GM12874 (cell line): Measurements from ENCODE around the gene ARHGAP27.

Source experiments
- TF ChIP-seq, protein P1 (sequence below): IDR thresholded peaks from 2 replicates; pipeline ENCODE4 v1.5.1; 2011; ENCODE audit warnings: low read depth, mild to moderate bottlenecking, control low read depth, low read length, moderate library complexity; ENCODE audit not compliant: insufficient read depth

The ARHGAP27 gene

DNA sequence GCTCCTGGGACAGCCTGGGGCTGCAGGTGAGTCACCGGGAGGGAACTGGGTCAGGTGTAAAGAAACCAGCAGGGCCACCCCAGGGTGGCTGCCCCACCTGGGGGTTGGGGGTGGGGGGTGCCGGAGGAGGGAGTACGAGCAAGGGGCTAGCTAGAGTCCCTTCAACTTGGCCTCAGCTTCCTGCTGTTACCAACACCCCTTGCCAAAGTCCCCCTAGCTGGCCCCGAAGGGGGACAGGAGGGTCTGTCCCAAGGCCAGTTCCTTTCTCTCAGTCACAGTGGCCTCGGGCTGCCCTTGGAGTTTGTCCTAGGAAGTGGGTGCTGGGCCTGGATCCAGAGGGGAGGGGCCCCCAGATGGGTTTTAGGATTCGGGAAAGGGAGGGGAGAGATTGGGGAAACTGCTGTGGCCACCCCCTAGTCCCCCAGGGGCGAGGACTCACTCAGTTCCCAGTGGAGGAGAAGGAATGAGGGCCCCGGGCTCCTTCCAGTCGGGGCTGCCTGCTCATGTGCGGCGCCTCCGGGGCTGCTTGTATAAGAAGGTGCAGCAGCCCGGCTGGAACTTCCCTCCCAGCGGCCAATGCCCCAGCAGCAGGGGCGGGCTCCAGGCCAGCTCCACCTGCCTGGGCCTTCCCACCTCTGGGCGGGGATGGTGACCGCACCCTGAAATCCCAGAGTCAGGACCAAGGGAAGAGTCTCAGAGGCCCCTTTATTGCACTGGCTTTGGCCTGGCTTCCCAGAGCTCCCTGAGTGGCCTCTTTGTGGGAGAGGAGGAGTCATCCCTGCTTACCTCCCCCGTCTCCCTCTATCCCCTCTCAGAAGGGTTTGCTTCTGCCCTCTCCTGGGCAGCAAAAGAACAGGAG, 7.3 kb downstream of the ARHGAP27 start:
- TF ChIP-seq, protein P1, sequence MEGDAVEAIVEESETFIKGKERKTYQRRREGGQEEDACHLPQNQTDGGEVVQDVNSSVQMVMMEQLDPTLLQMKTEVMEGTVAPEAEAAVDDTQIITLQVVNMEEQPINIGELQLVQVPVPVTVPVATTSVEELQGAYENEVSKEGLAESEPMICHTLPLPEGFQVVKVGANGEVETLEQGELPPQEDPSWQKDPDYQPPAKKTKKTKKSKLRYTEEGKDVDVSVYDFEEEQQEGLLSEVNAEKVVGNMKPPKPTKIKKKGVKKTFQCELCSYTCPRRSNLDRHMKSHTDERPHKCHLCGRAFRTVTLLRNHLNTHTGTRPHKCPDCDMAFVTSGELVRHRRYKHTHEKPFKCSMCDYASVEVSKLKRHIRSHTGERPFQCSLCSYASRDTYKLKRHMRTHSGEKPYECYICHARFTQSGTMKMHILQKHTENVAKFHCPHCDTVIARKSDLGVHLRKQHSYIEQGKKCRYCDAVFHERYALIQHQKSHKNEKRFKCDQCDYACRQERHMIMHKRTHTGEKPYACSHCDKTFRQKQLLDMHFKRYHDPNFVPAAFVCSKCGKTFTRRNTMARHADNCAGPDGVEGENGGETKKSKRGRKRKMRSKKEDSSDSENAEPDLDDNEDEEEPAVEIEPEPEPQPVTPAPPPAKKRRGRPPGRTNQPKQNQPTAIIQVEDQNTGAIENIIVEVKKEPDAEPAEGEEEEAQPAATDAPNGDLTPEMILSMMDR: 0 out of 2 replicates have a peak, but pooled peaks have one; percentile 24

DNA sequence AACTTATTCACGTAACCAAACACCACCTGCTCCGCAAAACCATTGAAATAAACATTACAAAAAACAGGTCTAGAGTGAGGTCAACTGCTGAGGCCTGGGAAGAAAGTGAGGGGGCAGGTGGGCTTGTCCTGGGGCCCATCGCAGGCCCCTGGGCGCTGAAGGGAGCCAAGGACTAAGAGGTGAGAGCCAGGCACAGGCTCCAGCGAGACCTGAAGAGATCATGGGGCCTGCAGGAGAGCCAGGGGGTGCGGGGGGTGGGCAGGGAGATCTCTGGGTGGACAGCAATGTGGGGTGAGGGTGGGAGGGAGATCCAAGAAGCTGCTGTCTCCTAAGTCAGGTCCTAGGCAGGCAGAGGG, 7.9 kb downstream of the ARHGAP27 start:
- TF ChIP-seq, protein P1: no peak

DNA sequence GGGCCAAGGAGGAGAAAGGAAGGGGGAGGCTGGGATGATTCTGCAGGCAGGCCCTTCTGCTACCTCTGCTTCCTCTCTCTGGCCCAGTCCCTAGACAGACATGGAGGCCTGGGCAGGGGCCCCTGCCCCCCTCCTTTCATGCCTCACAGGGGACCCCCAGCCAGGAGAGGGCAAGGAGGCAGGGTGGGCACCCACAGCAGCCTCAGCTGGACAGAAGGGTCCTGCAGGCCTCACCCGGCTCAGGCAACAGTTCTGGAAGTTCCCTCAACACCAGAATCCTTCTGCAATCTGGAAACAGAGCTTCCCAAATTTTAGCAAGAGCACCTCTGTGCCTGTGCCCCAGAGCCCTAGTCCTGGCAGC, 8.7 kb downstream of the ARHGAP27 start:
- TF ChIP-seq, protein P1: no peak

DNA sequence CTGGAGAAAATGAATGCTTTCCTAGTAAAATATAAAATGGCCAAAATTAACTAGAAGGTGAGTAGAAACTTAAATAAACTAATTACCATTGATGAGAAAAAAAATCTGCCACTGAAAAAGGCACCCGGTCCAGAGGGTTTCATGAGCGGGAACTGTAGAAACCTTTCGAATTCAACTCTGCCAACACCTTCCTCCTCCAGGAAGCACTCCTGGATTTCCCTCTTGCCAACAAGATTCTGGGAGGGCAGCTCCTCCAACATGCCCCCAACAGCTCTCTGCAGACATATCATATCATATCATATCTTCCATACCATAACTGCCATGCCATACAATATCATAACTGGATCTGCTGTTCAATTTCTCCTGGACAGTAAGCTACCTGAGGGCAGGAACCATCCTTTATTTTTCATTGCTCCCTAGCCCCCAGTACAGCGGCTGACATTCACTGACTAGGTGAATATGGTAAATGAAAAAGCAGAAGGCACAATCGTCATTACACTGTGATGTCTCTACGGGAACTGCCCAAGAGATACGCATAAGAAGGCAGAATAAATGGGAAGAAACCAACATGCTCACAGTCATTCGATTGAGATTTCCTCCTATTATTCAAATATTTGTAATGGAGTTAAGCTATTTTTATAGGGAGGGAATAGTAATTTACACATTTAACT, 9.2 kb downstream of the ARHGAP27 start:
- TF ChIP-seq, protein P1: no peak

DNA sequence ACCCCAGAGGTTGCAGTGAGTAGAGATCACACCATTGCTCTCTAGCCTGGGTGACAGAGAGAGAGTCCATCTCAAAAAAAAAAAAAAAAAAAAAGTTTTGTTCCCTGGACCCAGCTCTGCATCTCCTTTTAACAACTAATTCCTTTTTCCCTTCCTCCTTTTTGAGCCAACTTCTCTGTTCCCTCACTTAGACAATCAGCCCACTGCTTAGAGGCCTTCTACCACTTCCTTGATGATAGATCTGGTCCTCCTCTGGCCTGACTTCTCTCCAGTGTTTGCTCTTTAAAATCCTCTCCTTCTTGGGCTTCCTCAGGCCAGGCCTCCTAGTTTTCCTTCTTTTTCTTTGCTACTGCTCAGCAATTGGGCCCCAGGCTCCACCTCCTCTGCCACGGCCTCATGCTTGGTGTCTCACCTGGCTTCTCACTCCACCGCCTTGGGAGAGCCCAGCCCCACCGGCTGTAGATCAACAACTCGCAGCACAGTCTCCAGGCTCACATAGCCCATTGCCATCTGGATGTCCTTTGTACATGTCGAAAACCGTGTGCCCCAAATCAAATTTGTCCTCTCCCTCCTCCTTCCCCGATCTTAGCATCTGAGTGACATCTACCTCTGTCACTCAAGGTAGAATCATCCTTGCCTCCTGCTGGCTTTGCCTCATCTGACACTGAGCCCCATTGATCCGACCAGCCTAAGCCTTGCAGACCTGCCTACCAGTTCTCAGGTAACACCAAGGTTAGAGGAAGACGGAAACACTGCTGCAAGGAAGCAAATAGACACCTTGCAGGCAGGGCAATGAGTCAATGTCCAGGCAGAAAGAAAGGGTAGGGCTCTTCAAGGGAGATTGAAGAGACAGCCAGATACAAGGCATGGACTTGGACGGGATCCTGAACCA, 17.4 kb downstream of the ARHGAP27 start:
- TF ChIP-seq, protein P1: no peak

DNA sequence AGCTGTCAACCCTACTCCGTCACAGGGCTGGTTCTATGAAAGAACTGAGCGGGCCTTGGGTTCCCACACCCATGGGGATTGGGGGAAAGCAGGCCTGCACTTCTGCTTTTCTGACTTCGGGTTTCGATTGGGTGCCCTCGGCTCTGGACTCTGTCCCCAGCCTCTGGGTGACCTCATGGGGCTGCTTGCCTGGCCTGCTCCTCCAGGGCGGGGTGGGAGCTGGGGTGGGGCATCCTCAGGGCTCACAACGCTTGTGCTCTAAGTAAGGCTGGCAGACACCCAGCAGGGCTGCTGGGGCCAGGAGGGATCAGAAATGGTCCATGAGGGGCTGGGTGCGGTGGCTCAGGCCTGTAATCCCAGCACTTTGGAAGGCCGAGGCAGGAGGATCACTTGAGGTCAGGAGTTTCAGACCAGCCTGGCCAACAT, 19.2 kb downstream of the ARHGAP27 start:
- TF ChIP-seq, protein P1: no peak

DNA sequence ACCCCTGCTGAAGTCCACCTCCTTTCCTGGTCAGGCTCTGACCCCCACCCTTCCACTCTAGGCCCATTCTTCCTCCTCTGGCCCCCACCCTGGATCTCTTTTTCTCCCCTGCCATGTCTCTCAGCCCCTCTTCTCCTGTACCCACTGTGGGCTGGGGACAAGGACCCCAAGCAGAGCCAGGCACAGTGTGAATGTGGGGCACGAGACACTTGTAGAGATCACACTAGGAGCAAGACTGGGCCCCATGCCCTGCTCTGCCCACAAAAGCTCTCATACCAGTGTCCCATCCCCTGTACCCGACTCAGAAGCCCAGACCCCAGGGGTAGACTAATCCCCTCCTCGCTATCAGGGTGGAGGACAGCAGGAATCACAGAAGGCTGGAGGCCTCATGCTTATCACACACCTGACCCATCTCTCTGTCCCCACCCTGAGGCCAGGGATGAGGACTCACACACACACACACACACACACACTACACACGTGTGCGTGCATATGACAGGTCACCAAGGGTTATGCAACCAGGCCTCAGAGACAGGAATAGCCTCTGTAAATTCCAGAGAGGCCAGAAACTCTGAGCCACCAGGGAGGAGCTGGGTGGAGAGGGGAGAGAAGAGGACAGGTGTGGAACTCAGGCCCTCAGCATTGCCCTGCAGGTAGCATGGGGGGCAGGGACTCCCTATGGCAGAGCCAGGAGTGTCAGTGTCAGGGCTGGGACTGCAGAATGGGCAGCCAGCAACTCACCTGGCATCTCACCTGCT, 21.1 kb downstream of the ARHGAP27 start:
- TF ChIP-seq, protein P1: no peak
